ENCODE results near the gene NFYB.
"Not testable (repeated sequence)": the region's sequence is repeated elsewhere in the genome, so short reads cannot be mapped to it uniquely, and the experiment has no call there.

The NFYB gene

DNA sequence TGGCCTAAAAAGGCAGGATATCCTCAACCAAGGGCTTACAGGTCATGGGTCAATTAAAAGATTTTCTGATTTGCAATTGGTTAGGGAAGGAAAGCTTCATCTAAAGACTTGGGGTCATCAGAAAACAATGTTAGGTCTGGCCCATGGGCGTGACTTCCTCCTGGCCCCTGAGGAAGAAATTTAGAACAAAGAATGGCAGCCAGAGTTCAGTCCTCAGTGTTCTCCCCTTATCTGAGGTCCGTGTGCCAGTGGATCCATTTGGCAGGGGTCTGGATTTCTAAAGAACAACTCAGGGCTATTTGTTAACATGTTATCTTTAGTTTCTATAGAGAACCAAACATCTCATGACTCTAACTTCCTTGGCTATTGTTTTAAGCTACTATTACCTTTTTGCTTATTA lies 27.8 kb upstream of the NFYB start:
- Histone ChIP-seq H3K27ac (no peak overlapping the region), H3K36me3 (replicated peaks) (no peaks in the 10 kb centered on the region), H3K27me3 (replicated peaks) (no peaks in the 10 kb centered on the region), H3K4me3 (ENCODE audit: low read depth, low read length) (no peak overlapping the region)
- in situ Hi-C loops (cut with HindIII; ENCODE audit: low pct_ligation_motif_present, low sequenced_read_pairs): no loop called here
- DNase-seq: no peak
- TF ChIP-seq, protein P1, sequence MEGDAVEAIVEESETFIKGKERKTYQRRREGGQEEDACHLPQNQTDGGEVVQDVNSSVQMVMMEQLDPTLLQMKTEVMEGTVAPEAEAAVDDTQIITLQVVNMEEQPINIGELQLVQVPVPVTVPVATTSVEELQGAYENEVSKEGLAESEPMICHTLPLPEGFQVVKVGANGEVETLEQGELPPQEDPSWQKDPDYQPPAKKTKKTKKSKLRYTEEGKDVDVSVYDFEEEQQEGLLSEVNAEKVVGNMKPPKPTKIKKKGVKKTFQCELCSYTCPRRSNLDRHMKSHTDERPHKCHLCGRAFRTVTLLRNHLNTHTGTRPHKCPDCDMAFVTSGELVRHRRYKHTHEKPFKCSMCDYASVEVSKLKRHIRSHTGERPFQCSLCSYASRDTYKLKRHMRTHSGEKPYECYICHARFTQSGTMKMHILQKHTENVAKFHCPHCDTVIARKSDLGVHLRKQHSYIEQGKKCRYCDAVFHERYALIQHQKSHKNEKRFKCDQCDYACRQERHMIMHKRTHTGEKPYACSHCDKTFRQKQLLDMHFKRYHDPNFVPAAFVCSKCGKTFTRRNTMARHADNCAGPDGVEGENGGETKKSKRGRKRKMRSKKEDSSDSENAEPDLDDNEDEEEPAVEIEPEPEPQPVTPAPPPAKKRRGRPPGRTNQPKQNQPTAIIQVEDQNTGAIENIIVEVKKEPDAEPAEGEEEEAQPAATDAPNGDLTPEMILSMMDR (IDR thresholded peaks at IDR 0.05; ENCODE audit: low read depth, low read length, missing control alignments): no peak

DNA sequence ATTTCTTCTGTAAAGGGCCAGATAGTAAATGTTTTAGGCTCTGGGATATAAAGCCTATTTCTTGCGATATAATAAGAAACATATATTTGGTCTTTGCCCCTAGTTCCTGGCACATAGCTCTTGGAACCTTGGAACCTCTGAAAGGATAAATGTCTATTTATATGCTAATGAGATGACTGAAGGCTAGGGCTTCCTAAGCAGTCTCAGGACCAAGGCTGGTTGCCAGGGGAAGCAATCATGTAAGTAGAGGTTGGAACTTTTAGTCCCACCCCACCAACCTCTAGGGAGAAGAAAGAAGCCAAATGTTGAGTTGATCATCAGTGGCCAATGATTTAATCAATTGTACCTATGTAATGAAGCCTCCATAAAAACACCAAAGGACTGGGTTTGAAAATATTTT lies 26.6 kb upstream of the NFYB start:
- Histone ChIP-seq H3K27ac (no peak overlapping the region), H3K4me3 (ENCODE audit: low read depth, low read length) (no peak overlapping the region), H3K36me3 (replicated peaks) (no peaks in the 10 kb centered on the region), H3K27me3 (replicated peaks) (no peaks in the 10 kb centered on the region)
- DNase-seq: no peak
- TF ChIP-seq, protein P1 (IDR thresholded peaks at IDR 0.05; ENCODE audit: low read depth, low read length, missing control alignments): no peak
- in situ Hi-C loops (cut with HindIII; ENCODE audit: low pct_ligation_motif_present, low sequenced_read_pairs): no loop called here

DNA sequence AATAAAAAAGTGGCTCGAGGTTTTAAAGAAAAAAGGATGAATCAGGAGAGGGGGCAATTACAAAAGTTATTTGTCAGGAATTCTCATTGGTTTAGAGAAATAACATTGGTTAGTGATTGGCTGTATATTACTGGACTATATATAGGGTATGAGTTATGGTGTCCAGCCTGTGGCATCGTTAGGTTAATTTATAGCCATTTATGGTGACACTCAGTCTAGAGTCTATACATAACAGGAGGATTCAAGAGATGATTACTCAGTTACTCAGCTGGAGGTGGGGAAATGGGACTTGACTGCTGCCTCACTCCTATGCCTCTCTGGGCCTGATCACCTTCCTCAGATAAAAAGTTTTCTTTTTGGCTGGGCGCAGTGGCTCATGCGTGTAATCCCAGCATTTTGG lies 25.6 kb upstream of the NFYB start:
- no peak for DNase-seq

DNA sequence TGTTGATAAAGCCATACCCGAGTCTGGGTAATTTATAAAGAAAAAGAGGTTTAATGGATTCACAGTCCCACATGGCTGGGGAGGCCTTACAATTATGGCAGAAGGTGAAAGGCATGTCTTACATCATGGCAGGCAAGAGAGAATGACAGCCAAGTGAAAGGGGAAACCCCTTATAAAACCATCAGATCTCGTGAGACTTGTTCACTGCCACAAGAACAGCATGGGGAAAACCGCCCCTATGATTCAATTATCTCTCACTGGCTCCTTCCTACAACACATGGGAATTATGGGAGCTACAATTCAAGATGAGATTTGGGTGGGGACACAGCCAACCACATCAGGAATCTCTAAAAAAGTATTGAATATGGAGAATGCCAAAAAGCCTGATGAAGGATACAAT lies 25.0 kb upstream of the NFYB start:
- H3K36me3 ChIP-seq (replicated peaks); H3K27me3 ChIP-seq (replicated peaks); DNase-seq; in situ Hi-C loops (cut with HindIII; ENCODE audit: low pct_ligation_motif_present, low sequenced_read_pairs); H3K27ac ChIP-seq; H3K4me3 ChIP-seq (ENCODE audit: low read depth, low read length): not testable (repeated sequence)

More for the DNA sequence above, 25.6 kb upstream of the NFYB start:
- TF ChIP-seq, protein P1 (IDR thresholded peaks at IDR 0.05; ENCODE audit: low read depth, low read length, missing control alignments): no peak
- H3K27me3 ChIP-seq (replicated peaks): no peaks in the 10 kb centered on the region
- in situ Hi-C loops (cut with HindIII; ENCODE audit: low pct_ligation_motif_present, low sequenced_read_pairs): no loop called here
- H3K4me3 ChIP-seq (ENCODE audit: low read depth, low read length): no peak overlapping the region
- H3K36me3 ChIP-seq (replicated peaks): no peaks in the 10 kb centered on the region
- H3K27ac ChIP-seq: no peak overlapping the region

DNA sequence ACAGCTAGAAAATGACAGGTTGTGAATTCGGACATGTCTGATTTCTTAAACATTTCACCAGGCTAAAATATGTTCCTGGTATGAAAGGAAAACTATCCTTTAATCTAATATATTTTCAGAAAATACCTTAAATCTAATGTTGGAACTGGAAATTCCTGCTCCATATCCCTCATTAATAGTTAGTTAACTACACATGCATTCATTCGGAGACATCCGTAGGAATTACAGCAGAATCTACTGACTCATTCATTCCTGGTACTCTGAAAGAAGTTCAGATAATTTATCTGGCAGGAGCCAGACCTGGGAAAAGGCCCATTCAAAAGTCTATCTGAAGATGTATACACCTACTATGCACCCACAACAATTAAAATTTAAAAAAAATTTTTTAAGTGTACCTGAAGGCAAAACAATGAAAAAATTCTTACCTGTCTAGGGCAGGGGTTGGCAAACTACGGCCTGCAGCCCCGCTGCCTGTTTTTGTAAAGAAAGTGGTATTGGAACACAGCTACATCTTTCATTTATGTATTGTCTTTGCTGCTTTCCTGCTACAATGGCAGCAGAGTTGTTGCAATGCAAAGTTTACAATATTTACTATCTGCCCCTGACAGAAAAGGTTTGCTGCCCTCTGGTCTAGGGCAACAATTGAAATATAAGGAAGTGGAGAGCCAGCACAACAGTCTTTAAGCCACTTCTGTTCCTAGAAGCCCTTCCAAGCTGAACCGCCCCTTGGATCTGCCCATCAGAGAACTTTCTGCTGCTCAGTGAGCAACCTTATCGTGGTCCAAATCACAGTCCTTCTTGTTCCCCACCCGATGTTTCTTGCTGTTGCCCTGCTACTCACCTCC lies 17.9 kb upstream of the NFYB start:
- no peak overlapping the region for H3K27ac ChIP-seq
- no peak for DNase-seq
- TF ChIP-seq, protein P1 (IDR thresholded peaks at IDR 0.05; ENCODE audit: low read depth, low read length, missing control alignments): no peak
- in situ Hi-C loops (cut with HindIII; ENCODE audit: low pct_ligation_motif_present, low sequenced_read_pairs): no loop called here
- H3K36me3 ChIP-seq (replicated peaks): no peaks in the 10 kb centered on the region
- H3K4me3 ChIP-seq (ENCODE audit: low read depth, low read length): no peak overlapping the region
- H3K27me3 ChIP-seq (replicated peaks): no peaks in the 10 kb centered on the region

DNA sequence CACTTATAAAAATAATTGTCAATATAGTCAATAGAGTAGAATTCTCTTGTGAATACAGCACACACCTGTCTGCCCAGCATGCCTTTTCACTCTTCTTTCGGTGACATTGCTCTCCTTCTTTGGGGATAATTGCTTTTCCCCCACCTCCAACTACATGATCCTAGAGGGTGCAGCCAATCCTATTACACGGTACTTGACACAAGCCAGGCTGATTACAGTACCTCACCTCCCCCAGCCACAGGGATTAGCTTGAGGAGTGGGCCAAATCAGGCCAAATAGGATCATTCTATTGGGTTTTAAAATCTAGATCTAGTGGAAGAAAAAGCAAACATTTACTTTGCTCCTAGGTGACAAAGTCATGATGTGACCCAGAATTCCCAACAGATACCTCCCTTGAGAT lies 16.8 kb upstream of the NFYB start:
- TF ChIP-seq, protein P1 (IDR thresholded peaks at IDR 0.05; ENCODE audit: low read depth, low read length, missing control alignments): no peak
- no peak for DNase-seq
- H3K36me3 ChIP-seq (replicated peaks): no peaks in the 10 kb centered on the region
- no peak overlapping the region for H3K27ac ChIP-seq
- in situ Hi-C loops (cut with HindIII; ENCODE audit: low pct_ligation_motif_present, low sequenced_read_pairs): no loop called here
- H3K27me3 ChIP-seq (replicated peaks): no peaks in the 10 kb centered on the region
- H3K4me3 ChIP-seq (ENCODE audit: low read depth, low read length): no peak overlapping the region
